H9 (cell line): ENCODE results near the gene MYL9. TPM values are rescaled to one million over a fixed set of nuclear protein-coding genes. Genes with fewer than 3 reads are reported as not detected.

Experiments used
- DNase-seq: peaks from one replicate; pipeline ENCODE4 v3.0.0-alpha.2; 2017
- H2AFZ ChIP-seq: one replicate; pipeline ENCODE4 v1.6.1; 2013; ENCODE audit warnings: mild to moderate bottlenecking, low read length, control low read depth, moderate library complexity
- H2AK5ac ChIP-seq: 2 replicates; pipeline ENCODE4 v1.6.1; 2013; ENCODE audit warnings: low read length, control low read depth, mixed read lengths; ENCODE audit not compliant: insufficient read length
- H2BK120ac ChIP-seq: one replicate; pipeline ENCODE4 v1.6.1; 2013; ENCODE audit warnings: low read depth, mild to moderate bottlenecking, low read length, control low read depth, inconsistent platforms; ENCODE audit not compliant: poor library complexity, severe bottlenecking
- H2BK12ac ChIP-seq: 2 replicates; pipeline ENCODE4 v1.6.1; 2013; ENCODE audit warnings: low read length, control low read depth, mixed read lengths, low read depth; ENCODE audit not compliant: insufficient read length
- H2BK15ac ChIP-seq: 2 replicates; pipeline ENCODE4 v1.6.1; 2013; ENCODE audit warnings: low read depth, low read length, control low read depth
- H2BK20ac ChIP-seq: one replicate; pipeline ENCODE4 v1.6.1; 2013; ENCODE audit warnings: low read depth, mild to moderate bottlenecking, low read length, control low read depth, inconsistent platforms; ENCODE audit not compliant: poor library complexity, severe bottlenecking
- H2BK5ac ChIP-seq: 2 replicates; pipeline ENCODE4 v1.6.1; 2013; ENCODE audit warnings: low read length, control low read depth, mixed read lengths; ENCODE audit not compliant: insufficient read length
- H3K14ac ChIP-seq: 2 replicates; pipeline ENCODE4 v1.6.1; 2013; ENCODE audit warnings: low read length, control low read depth; ENCODE audit not compliant: insufficient read depth
- H3K18ac ChIP-seq: 2 replicates; pipeline ENCODE4 v1.6.1; 2013; ENCODE audit warnings: low read depth, mild to moderate bottlenecking, mixed read lengths, low read length, control low read depth; ENCODE audit not compliant: insufficient read length
- H3K23ac ChIP-seq: 2 replicates; pipeline ENCODE4 v1.6.1; 2013; ENCODE audit warnings: low read length, control low read depth, mixed read lengths, low read depth; ENCODE audit not compliant: insufficient read length
- H3K23me2 ChIP-seq: 2 replicates; pipeline ENCODE4 v1.6.1; 2013; ENCODE audit warnings: low read depth, mild to moderate bottlenecking, mixed read lengths, low read length, control low read depth; ENCODE audit not compliant: insufficient read length, poor library complexity, severe bottlenecking
- H3K27ac ChIP-seq: 2 replicates; pipeline ENCODE4 v1.5.1; 2013; ENCODE audit warnings: low read length, control low read depth, mixed read lengths, low read depth; ENCODE audit not compliant: insufficient read length
- H3K27me3 ChIP-seq: 2 replicates; pipeline ENCODE4 v1.6.1; 2013; ENCODE audit warnings: low read length, control low read depth, inconsistent platforms; ENCODE audit not compliant: insufficient read depth
- H3K4ac ChIP-seq: 2 replicates; pipeline ENCODE4 v1.6.1; 2013; ENCODE audit warnings: low read depth, mild to moderate bottlenecking, control low read depth, inconsistent platforms, low read length, moderate library complexity
- H3K4me1 ChIP-seq: 2 replicates; pipeline ENCODE4 v1.6.1; 2013; ENCODE audit warnings: low read length, control low read depth, inconsistent platforms; ENCODE audit not compliant: insufficient read depth
- H3K4me2 ChIP-seq: 2 replicates; pipeline ENCODE4 v1.6.1; 2013; ENCODE audit warnings: low read length, control low read depth, mixed read lengths; ENCODE audit not compliant: insufficient read length, insufficient read depth
- H3K56ac ChIP-seq: 2 replicates; pipeline ENCODE4 v1.6.1; 2013; ENCODE audit warnings: low read depth, mild to moderate bottlenecking, mixed read lengths, low read length, control low read depth; ENCODE audit not compliant: insufficient read length
- H3K79me1 ChIP-seq: 2 replicates; pipeline ENCODE4 v1.6.1; 2013; ENCODE audit warnings: low read depth, mild to moderate bottlenecking, moderate library complexity, low read length, control low read depth, inconsistent platforms; ENCODE audit not compliant: insufficient read depth, poor library complexity, severe bottlenecking
- H3K79me2 ChIP-seq: 2 replicates; pipeline ENCODE4 v1.6.1; 2013; ENCODE audit warnings: low read length, control low read depth, inconsistent platforms; ENCODE audit not compliant: insufficient read depth
- H3K9ac ChIP-seq: 2 replicates; pipeline ENCODE4 v1.6.1; 2013; ENCODE audit warnings: low read length, control low read depth, mixed read lengths; ENCODE audit not compliant: insufficient read length; ENCODE audit errors: extremely low read depth
- H3K9me3 ChIP-seq: one replicate; pipeline ENCODE4 v1.6.1; 2013; ENCODE audit warnings: low read depth, low read length, inconsistent platforms; ENCODE audit not compliant: control insufficient read depth
- H3T11ph ChIP-seq: one replicate; pipeline ENCODE4 v1.6.1; 2013; ENCODE audit warnings: mild to moderate bottlenecking, low read length, control low read depth, inconsistent platforms
- H4K20me1 ChIP-seq: one replicate; pipeline ENCODE4 v1.6.1; 2013; ENCODE audit not compliant: control insufficient read depth, insufficient read length, insufficient read depth
- H4K5ac ChIP-seq: 2 replicates; pipeline ENCODE4 v1.6.1; 2013; ENCODE audit warnings: low read depth, mild to moderate bottlenecking, mixed read lengths, low read length, control low read depth; ENCODE audit not compliant: insufficient read length
- H4K8ac ChIP-seq: replicated peaks from 2 replicates; pipeline ENCODE4 v1.6.1; 2013; ENCODE audit warnings: low read length, control low read depth, mixed read lengths, low read depth; ENCODE audit not compliant: insufficient read length
- H4K91ac ChIP-seq: 2 replicates; pipeline ENCODE4 v1.6.1; 2013; ENCODE audit warnings: low read depth, mild to moderate bottlenecking, moderate library complexity, mixed read lengths, low read length, control low read depth; ENCODE audit not compliant: insufficient read length
- H3K27ac Mint-ChIP-seq, 3 experiments: 2 replicates in 2 of 3; 3 replicates in 1 of 3; pipeline ENCODE4 v1.8.0; 2020 to 2021; ENCODE audit warnings: mixed read lengths in 3 of 3, mild to moderate bottlenecking in 1 of 3, moderate library complexity in 1 of 3
- H3K27me3 Mint-ChIP-seq: 2 replicates; pipeline ENCODE4 v1.8.0; 2021; ENCODE audit warnings: low read depth, mild to moderate bottlenecking, moderate library complexity, mixed read lengths
- H3K36me3 Mint-ChIP-seq, 3 experiments: 2 replicates in 2 of 3; 3 replicates in 1 of 3; pipeline ENCODE4 v1.8.0; 2020 to 2021; ENCODE audit warnings: low read depth in 3 of 3, mixed read lengths in 3 of 3; ENCODE audit not compliant: insufficient read depth in 1 of 3
- H3K4me1 Mint-ChIP-seq, 2 experiments: 2 replicates each; pipeline ENCODE4 v1.8.0; 2020; ENCODE audit warnings: mixed read lengths in 2 of 2
- H3K4me3 Mint-ChIP-seq, 2 experiments: 2 replicates in 1 of 2; 3 replicates in 1 of 2; pipeline ENCODE4 v1.8.0; 2020 to 2021; ENCODE audit warnings: mild to moderate bottlenecking in 2 of 2, mixed read lengths in 2 of 2, moderate library complexity in 1 of 2
- H3K9me3 Mint-ChIP-seq, 2 experiments: 2 replicates in 1 of 2; 3 replicates in 1 of 2; pipeline ENCODE4 v1.8.0; 2020; ENCODE audit warnings: mild to moderate bottlenecking in 2 of 2, mixed read lengths in 2 of 2, moderate library complexity in 1 of 2
- CTCF ChIP-seq: fragments of 200-600 bp; sonication (generic); conservative IDR thresholded peaks from 3 replicates; pipeline ENCODE4 v1.8.0; 2021; ENCODE audit warnings: antibody characterized with exemption, mild to moderate bottlenecking
- WGBS: extraction: QIAGEN DNeasy Blood & Tissue Kit; methylation state at CpG from one replicate; pipeline ENCODE4 v1.1.7; 2013; ENCODE audit warnings: missing lambda C conversion rate, low lambda C conversion rate, mixed read lengths; ENCODE audit not compliant: insufficient read length; ENCODE audit errors: extremely low coverage; 5-methylcytosine and 5-hydroxymethylcytosine counted together
- total RNA-seq: library from RNA; stranded (reverse); gene quantifications from 2 replicates; pipeline ENCODE4 v1.2.1, GENCODE V29; 2021

Gene MYL9
- total RNA-seq, 1 experiment from 2014 or later, result 218 TPM

- Histone ChIP-seq H3K4me2 (no peak overlapping the region), H3K9me3 (no peaks in the 10 kb centered on the region), H3K79me1 (no peaks in the 10 kb centered on the region), H3K18ac (no peak overlapping the region), H3K79me2 (no peaks in the 10 kb centered on the region), H3K14ac (no peak overlapping the region), H3K27ac (no peak overlapping the region), H2AK5ac (no peak overlapping the region), H4K8ac (no peak overlapping the region), H3K9ac (no peak overlapping the region), H3K27me3 (no peaks in the 10 kb centered on the region), H2AFZ (no peak overlapping the region), H2BK12ac (no peak overlapping the region), H3K4me1 (no peaks in the 10 kb centered on the region), H3K23me2 (no peaks in the 10 kb centered on the region), H4K5ac (no peak overlapping the region), H4K20me1 (no peaks in the 10 kb centered on the region), H2BK20ac (no peak overlapping the region), H2BK120ac (no peak overlapping the region), H2BK5ac (no peak overlapping the region), H3K56ac (no peak overlapping the region), H3K23ac (no peak overlapping the region), H4K91ac (no peak overlapping the region), H3T11ph (no peak overlapping the region), H2BK15ac (no peak overlapping the region), H3K4ac (no peak overlapping the region)
- WGBS, result no CpG with 5 or more reads among the region's 31 CpGs
- H3K4me3 Mint-ChIP-seq, result no peak overlapping the region
- H3K4me1 Mint-ChIP-seq, result no peaks in the 10 kb centered on the region
- H3K27me3 Mint-ChIP-seq, result no peaks in the 10 kb centered on the region
- H3K9me3 Mint-ChIP-seq, result no peaks in the 10 kb centered on the region
- no peak for DNase-seq
- no peak for TF ChIP-seq CTCF
- no peak overlapping the region; a peak in 1 of 7 replicates for H3K27ac Mint-ChIP-seq
- H3K36me3 Mint-ChIP-seq, result peaks cover 20 to 78% (median 74%) of the 10 kb centered on the region in 3 experiments; a peak in 6 of 7 replicates
These were observed 41.4 kb upstream of the MYL9 start for GRCh38 chr20:36499723-36500501.
